Measurements from ENCODE around the gene TXNRD2. TPM values are rescaled to one million over a fixed set of nuclear protein-coding genes. Genes with fewer than 3 reads are reported as not detected.
A peak's percentile ranks its signal among the peaks of the same experiment; 100 is the strongest.

TXNRD2 gene
- total RNA-seq, 4 donors from 2014 or later = 16.7 to 33.1 (median 20.3) TPM

DNA sequence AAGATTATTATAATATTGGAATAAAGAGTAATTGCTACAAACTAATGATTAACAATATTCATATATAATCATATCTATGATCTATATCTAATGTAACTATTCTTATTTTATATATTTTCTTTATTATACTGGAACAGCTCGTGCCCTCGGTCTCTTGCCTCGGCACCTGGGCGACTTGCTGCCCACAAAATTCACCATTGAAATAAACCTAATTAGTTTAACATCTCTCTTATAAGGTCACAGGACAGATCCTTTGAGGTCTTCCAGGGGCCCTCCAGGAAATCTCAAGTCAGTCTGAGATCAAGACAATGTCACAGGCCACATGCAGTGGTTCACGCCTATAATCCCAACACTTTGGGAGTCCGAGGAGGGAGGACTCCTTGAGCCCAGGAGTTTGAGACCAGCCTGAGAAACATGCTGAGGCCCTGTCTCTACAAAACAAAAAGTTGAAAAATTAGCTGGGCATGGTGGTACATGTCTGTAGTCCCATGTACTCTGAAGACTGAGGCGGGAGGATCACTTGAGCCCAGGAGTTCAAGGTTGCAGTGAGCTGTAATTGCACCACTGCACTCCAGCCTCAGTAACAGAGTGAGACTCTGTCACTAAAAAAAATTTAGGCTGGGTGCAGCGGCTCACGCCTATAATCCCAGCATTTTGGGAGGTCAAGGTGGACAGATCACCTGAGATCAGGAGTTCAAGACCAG lies 6.6 kb upstream of the TXNRD2 start:
- WGBS, 2 donors (ENCODE audit: low coverage in 1 of 2) = 65 to 67% methylated on average over 5 to 8 of the region's 9 CpGs
- peak overlapping the region in 3 of 4 donors; percentile 84 to 96 (median 93) for H3K27ac ChIP-seq
- H3K36me3 ChIP-seq = no peaks in the 10 kb centered on the region
- H3K9me3 ChIP-seq = no peaks in the 10 kb centered on the region
- H3K4me1 ChIP-seq = peaks cover 4 to 93% (median 26%) of the 10 kb centered on the region in 3 donors
- no peak for ATAC-seq
- no peaks in the 10 kb centered on the region for H3K27me3 ChIP-seq
- no peak overlapping the region for H3K4me3 ChIP-seq
- no peak for TF ChIP-seq POLR2A (IDR thresholded peaks at IDR 0.05)
- TF ChIP-seq, protein P1, sequence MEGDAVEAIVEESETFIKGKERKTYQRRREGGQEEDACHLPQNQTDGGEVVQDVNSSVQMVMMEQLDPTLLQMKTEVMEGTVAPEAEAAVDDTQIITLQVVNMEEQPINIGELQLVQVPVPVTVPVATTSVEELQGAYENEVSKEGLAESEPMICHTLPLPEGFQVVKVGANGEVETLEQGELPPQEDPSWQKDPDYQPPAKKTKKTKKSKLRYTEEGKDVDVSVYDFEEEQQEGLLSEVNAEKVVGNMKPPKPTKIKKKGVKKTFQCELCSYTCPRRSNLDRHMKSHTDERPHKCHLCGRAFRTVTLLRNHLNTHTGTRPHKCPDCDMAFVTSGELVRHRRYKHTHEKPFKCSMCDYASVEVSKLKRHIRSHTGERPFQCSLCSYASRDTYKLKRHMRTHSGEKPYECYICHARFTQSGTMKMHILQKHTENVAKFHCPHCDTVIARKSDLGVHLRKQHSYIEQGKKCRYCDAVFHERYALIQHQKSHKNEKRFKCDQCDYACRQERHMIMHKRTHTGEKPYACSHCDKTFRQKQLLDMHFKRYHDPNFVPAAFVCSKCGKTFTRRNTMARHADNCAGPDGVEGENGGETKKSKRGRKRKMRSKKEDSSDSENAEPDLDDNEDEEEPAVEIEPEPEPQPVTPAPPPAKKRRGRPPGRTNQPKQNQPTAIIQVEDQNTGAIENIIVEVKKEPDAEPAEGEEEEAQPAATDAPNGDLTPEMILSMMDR (IDR thresholded peaks at IDR 0.05) = no peak
- no peak for TF ChIP-seq POLR2AphosphoS5 (IDR thresholded peaks at IDR 0.05)
- TF ChIP-seq EP300 (IDR thresholded peaks at IDR 0.05) = no peak

DNA sequence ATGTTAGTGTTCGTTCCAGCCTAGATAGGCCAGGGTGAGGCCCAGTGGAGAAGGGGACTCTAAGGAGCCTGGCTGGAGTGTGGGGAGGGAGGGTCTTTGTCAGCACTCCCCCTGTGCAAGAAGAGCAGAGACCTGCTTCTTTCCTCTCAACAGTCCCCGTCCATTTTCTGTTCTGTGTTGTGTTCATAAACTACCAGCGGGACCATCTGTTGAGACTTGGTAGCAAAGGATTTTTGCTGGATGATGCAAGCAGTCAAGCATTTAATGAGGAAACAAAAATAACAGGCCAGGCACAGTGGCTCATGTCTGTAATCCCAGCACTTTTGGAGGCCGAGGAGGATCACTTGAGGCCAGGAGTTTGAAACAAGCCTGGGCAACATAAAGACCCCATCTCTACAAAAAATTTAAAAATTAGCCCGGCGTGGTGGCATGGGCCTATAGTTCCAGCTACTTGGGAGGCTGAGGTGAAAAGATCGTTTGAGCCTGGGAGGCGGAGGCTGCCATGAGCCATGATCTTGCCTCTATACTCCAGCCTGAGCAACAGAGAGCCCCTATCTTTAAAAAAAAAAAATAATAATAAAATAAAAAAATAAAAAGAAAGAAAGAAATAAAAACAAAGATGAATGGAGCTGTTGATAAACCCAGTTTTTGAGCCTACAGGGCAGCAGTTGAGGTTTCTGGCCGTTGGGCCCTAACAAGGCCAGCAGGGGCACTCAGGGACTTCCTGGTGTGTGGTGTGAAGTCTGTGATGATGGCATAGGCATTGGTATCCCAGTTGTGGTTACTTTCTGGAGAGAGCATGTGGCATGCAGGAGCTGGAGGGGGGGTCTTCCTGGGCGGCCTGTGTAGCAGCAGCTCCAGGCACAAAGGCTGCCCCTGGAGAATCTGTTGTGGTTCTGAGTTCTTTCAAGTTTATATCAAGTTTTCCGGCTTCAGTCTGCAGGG lies 1.7 kb upstream of the TXNRD2 start:
- WGBS, 2 donors (ENCODE audit: low coverage in 1 of 2) = 48 to 55% methylated on average over 5 to 6 of the region's 11 CpGs
- Histone ChIP-seq H3K4me3 (peak overlapping the region; percentile 72 to 93), H3K27me3 (no peaks in the 10 kb centered on the region), H3K4me1 (peaks cover 4 to 90% (median 28%) of the 10 kb centered on the region in 3 donors), H3K9me3 (no peaks in the 10 kb centered on the region), H3K36me3 (no peaks in the 10 kb centered on the region), H3K27ac (peak overlapping the region; percentile 92 to 98 (median 96))
- TF ChIP-seq EP300 (IDR thresholded peaks at IDR 0.05) (no peak), POLR2AphosphoS5 (IDR thresholded peaks at IDR 0.05) (peak; percentile 85), POLR2A (IDR thresholded peaks at IDR 0.05) (peak in 1 of 2 donors; percentile 25)
- TF ChIP-seq, protein P1 (IDR thresholded peaks at IDR 0.05) = no peak
- ATAC-seq = peak; percentile 68

DNA sequence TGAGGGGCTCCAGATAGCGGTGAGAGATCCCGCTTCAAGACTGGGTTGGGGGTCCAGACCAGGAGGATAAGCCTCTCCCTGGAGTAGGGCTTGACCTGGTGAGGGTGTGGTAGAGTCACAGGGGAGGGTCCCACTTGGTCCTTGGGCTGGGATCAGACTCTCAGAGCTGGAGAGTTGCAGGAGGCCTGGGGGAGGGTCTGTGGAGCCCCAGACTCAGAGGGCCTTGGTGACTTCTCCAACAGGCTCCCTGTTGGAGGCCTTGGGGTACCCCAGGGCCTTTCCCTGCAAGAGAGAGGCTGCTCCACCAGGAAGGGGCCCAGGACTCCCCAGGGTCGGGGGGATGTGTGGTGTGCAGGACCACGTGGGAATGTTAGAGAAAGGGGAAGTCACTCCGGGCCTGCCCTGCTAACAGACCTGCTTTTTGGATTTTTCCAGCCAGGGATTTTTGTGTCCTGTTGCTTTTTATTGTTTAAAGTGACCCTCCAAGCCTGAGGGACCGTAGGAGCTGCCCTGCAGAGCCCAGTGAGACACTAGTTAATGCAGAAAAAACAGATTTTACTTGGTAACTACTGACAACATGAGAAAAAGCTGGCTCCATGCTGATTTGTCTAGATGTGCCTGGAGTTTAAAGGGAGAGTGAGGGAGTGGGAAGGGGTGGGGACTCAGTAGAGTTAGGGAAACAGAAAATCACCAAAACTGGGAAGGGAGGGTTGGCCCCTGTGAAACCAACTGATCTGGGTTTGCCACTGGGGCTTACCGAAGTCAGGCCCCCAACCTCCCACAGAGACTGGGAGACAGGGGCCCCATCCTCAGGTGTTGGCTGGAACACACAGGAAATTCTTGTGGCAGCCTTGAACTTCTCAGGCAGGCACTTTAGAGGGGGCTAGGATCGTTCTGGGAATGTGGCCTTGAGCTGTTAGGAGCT lies 801 bp upstream of the TXNRD2 start:
- Histone ChIP-seq H3K4me1 (peaks cover 4 to 83% (median 26%) of the 10 kb centered on the region in 3 donors), H3K27ac (peak overlapping the region; percentile 92 to 98 (median 96)), H3K4me3 (peak overlapping the region; percentile 72 to 93), H3K27me3 (no peaks in the 10 kb centered on the region), H3K9me3 (no peaks in the 10 kb centered on the region), H3K36me3 (peaks cover 0 to 4% of the 10 kb centered on the region in 2 donors)
- peak; percentile 72 for ATAC-seq
- WGBS, 2 donors (ENCODE audit: low coverage in 1 of 2) = 0 to 4% methylated on average over 2 to 3 of the region's 8 CpGs
- TF ChIP-seq POLR2AphosphoS5 (IDR thresholded peaks at IDR 0.05) = no peak
- TF ChIP-seq, protein P1 (IDR thresholded peaks at IDR 0.05) = no peak
- TF ChIP-seq EP300 (IDR thresholded peaks at IDR 0.05) = no peak
- no peak for TF ChIP-seq POLR2A (IDR thresholded peaks at IDR 0.05)

DNA sequence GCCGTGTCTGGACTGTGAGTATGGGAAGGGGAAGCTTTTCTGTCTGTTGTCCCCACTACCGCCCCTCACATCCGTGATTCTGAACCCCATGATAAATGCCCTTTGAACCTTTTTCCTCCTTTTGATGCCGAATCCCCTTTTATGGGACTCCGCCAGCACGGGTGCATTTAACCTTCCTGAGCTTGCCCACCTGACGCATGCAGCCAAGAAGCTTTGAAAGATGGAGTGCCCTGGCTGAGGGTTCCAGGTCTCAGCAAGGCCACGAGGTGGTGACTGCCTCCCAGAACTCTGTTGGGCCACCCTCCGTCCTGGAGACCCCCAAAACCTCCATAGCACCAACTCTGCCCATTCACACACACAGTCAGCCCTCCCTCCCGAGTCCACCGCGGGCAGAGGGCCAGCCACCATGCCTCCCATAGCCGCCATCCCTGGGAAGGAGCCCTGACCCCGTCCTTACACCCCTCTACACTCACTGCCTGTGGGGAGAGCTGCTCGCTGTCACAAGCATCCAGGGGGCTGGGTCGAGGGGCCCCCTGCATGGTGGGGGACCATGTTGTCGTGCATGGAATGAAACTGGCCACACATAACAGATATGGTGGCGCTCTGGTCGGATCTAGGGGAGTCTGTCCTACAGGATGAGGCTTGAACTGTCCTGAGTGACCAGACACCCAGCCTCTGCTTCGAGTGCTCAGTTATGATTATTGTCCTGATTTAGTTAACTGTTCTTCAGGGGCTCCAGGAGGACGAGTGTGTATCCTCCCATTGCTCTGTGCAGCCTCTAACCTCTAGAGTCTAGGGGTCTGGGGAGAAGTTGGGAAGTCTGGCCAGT lies 868 bp downstream of the TXNRD2 start:
- H3K27me3 ChIP-seq = no peaks in the 10 kb centered on the region
- peaks cover 0 to 11% of the 10 kb centered on the region in 2 donors for H3K36me3 ChIP-seq
- 42 to 71% methylated on average over 7 to 8 of the region's 21 CpGs for WGBS, 2 donors (ENCODE audit: low coverage in 1 of 2)
- no peaks in the 10 kb centered on the region for H3K9me3 ChIP-seq
- peak overlapping the region in 3 of 4 donors; percentile 92 to 98 (median 96) for H3K27ac ChIP-seq
- no peak for ATAC-seq
- peaks cover 4 to 67% (median 21%) of the 10 kb centered on the region in 3 donors for H3K4me1 ChIP-seq
- H3K4me3 ChIP-seq = peak overlapping the region; percentile 72 to 93
- TF ChIP-seq EP300 (IDR thresholded peaks at IDR 0.05) = no peak
- TF ChIP-seq, protein P1 (IDR thresholded peaks at IDR 0.05) = no peak
- no peak for TF ChIP-seq POLR2A (IDR thresholded peaks at IDR 0.05)
- no peak for TF ChIP-seq POLR2AphosphoS5 (IDR thresholded peaks at IDR 0.05)
